H9 (cell line): Measurements from ENCODE around the gene LTB4R. TPM values are rescaled to one million over a fixed set of nuclear protein-coding genes. Genes with fewer than 3 reads are reported as not detected.

Source experiments
- DNase-seq: peaks from one replicate; pipeline ENCODE4 v3.0.0-alpha.2; 2017
- H2AFZ ChIP-seq: one replicate; pipeline ENCODE4 v1.6.1; 2013; ENCODE audit warnings: mild to moderate bottlenecking, low read length, control low read depth, moderate library complexity
- H2AK5ac ChIP-seq: 2 replicates; pipeline ENCODE4 v1.6.1; 2013; ENCODE audit warnings: low read length, control low read depth, mixed read lengths; ENCODE audit not compliant: insufficient read length
- H2BK120ac ChIP-seq: one replicate; pipeline ENCODE4 v1.6.1; 2013; ENCODE audit warnings: low read depth, mild to moderate bottlenecking, low read length, control low read depth, inconsistent platforms; ENCODE audit not compliant: poor library complexity, severe bottlenecking
- H2BK12ac ChIP-seq: 2 replicates; pipeline ENCODE4 v1.6.1; 2013; ENCODE audit warnings: low read length, control low read depth, mixed read lengths, low read depth; ENCODE audit not compliant: insufficient read length
- H2BK15ac ChIP-seq: 2 replicates; pipeline ENCODE4 v1.6.1; 2013; ENCODE audit warnings: low read depth, low read length, control low read depth
- H2BK20ac ChIP-seq: one replicate; pipeline ENCODE4 v1.6.1; 2013; ENCODE audit warnings: low read depth, mild to moderate bottlenecking, low read length, control low read depth, inconsistent platforms; ENCODE audit not compliant: poor library complexity, severe bottlenecking
- H2BK5ac ChIP-seq: 2 replicates; pipeline ENCODE4 v1.6.1; 2013; ENCODE audit warnings: low read length, control low read depth, mixed read lengths; ENCODE audit not compliant: insufficient read length
- H3K14ac ChIP-seq: 2 replicates; pipeline ENCODE4 v1.6.1; 2013; ENCODE audit warnings: low read length, control low read depth; ENCODE audit not compliant: insufficient read depth
- H3K18ac ChIP-seq: 2 replicates; pipeline ENCODE4 v1.6.1; 2013; ENCODE audit warnings: low read depth, mild to moderate bottlenecking, mixed read lengths, low read length, control low read depth; ENCODE audit not compliant: insufficient read length
- H3K23ac ChIP-seq: 2 replicates; pipeline ENCODE4 v1.6.1; 2013; ENCODE audit warnings: low read length, control low read depth, mixed read lengths, low read depth; ENCODE audit not compliant: insufficient read length
- H3K23me2 ChIP-seq: 2 replicates; pipeline ENCODE4 v1.6.1; 2013; ENCODE audit warnings: low read depth, mild to moderate bottlenecking, mixed read lengths, low read length, control low read depth; ENCODE audit not compliant: insufficient read length, poor library complexity, severe bottlenecking
- H3K27ac ChIP-seq: 2 replicates; pipeline ENCODE4 v1.5.1; 2013; ENCODE audit warnings: low read length, control low read depth, mixed read lengths, low read depth; ENCODE audit not compliant: insufficient read length
- H3K27me3 ChIP-seq: 2 replicates; pipeline ENCODE4 v1.6.1; 2013; ENCODE audit warnings: low read length, control low read depth, inconsistent platforms; ENCODE audit not compliant: insufficient read depth
- H3K4ac ChIP-seq: 2 replicates; pipeline ENCODE4 v1.6.1; 2013; ENCODE audit warnings: low read depth, mild to moderate bottlenecking, control low read depth, inconsistent platforms, low read length, moderate library complexity
- H3K4me1 ChIP-seq: 2 replicates; pipeline ENCODE4 v1.6.1; 2013; ENCODE audit warnings: low read length, control low read depth, inconsistent platforms; ENCODE audit not compliant: insufficient read depth
- H3K4me2 ChIP-seq: 2 replicates; pipeline ENCODE4 v1.6.1; 2013; ENCODE audit warnings: low read length, control low read depth, mixed read lengths; ENCODE audit not compliant: insufficient read length, insufficient read depth
- H3K56ac ChIP-seq: 2 replicates; pipeline ENCODE4 v1.6.1; 2013; ENCODE audit warnings: low read depth, mild to moderate bottlenecking, mixed read lengths, low read length, control low read depth; ENCODE audit not compliant: insufficient read length
- H3K79me1 ChIP-seq: 2 replicates; pipeline ENCODE4 v1.6.1; 2013; ENCODE audit warnings: low read depth, mild to moderate bottlenecking, moderate library complexity, low read length, control low read depth, inconsistent platforms; ENCODE audit not compliant: insufficient read depth, poor library complexity, severe bottlenecking
- H3K79me2 ChIP-seq: 2 replicates; pipeline ENCODE4 v1.6.1; 2013; ENCODE audit warnings: low read length, control low read depth, inconsistent platforms; ENCODE audit not compliant: insufficient read depth
- H3K9ac ChIP-seq: 2 replicates; pipeline ENCODE4 v1.6.1; 2013; ENCODE audit warnings: low read length, control low read depth, mixed read lengths; ENCODE audit not compliant: insufficient read length; ENCODE audit errors: extremely low read depth
- H3K9me3 ChIP-seq: one replicate; pipeline ENCODE4 v1.6.1; 2013; ENCODE audit warnings: low read depth, low read length, inconsistent platforms; ENCODE audit not compliant: control insufficient read depth
- H3T11ph ChIP-seq: one replicate; pipeline ENCODE4 v1.6.1; 2013; ENCODE audit warnings: mild to moderate bottlenecking, low read length, control low read depth, inconsistent platforms
- H4K20me1 ChIP-seq: one replicate; pipeline ENCODE4 v1.6.1; 2013; ENCODE audit not compliant: control insufficient read depth, insufficient read length, insufficient read depth
- H4K5ac ChIP-seq: 2 replicates; pipeline ENCODE4 v1.6.1; 2013; ENCODE audit warnings: low read depth, mild to moderate bottlenecking, mixed read lengths, low read length, control low read depth; ENCODE audit not compliant: insufficient read length
- H4K8ac ChIP-seq: replicated peaks from 2 replicates; pipeline ENCODE4 v1.6.1; 2013; ENCODE audit warnings: low read length, control low read depth, mixed read lengths, low read depth; ENCODE audit not compliant: insufficient read length
- H4K91ac ChIP-seq: 2 replicates; pipeline ENCODE4 v1.6.1; 2013; ENCODE audit warnings: low read depth, mild to moderate bottlenecking, moderate library complexity, mixed read lengths, low read length, control low read depth; ENCODE audit not compliant: insufficient read length
- H3K27ac Mint-ChIP-seq, 3 experiments: 2 replicates in 2 of 3; 3 replicates in 1 of 3; pipeline ENCODE4 v1.8.0; 2020 to 2021; ENCODE audit warnings: mixed read lengths in 3 of 3, mild to moderate bottlenecking in 1 of 3, moderate library complexity in 1 of 3
- H3K27me3 Mint-ChIP-seq: 2 replicates; pipeline ENCODE4 v1.8.0; 2021; ENCODE audit warnings: low read depth, mild to moderate bottlenecking, moderate library complexity, mixed read lengths
- H3K36me3 Mint-ChIP-seq, 3 experiments: 2 replicates in 2 of 3; 3 replicates in 1 of 3; pipeline ENCODE4 v1.8.0; 2020 to 2021; ENCODE audit warnings: low read depth in 3 of 3, mixed read lengths in 3 of 3; ENCODE audit not compliant: insufficient read depth in 1 of 3
- H3K4me1 Mint-ChIP-seq, 2 experiments: 2 replicates each; pipeline ENCODE4 v1.8.0; 2020; ENCODE audit warnings: mixed read lengths in 2 of 2
- H3K4me3 Mint-ChIP-seq, 2 experiments: 2 replicates in 1 of 2; 3 replicates in 1 of 2; pipeline ENCODE4 v1.8.0; 2020 to 2021; ENCODE audit warnings: mild to moderate bottlenecking in 2 of 2, mixed read lengths in 2 of 2, moderate library complexity in 1 of 2
- H3K9me3 Mint-ChIP-seq, 2 experiments: 2 replicates in 1 of 2; 3 replicates in 1 of 2; pipeline ENCODE4 v1.8.0; 2020; ENCODE audit warnings: mild to moderate bottlenecking in 2 of 2, mixed read lengths in 2 of 2, moderate library complexity in 1 of 2
- CTCF ChIP-seq: fragments of 200-600 bp; sonication (generic); conservative IDR thresholded peaks from 3 replicates; pipeline ENCODE4 v1.8.0; 2021; ENCODE audit warnings: antibody characterized with exemption, mild to moderate bottlenecking
- WGBS: extraction: QIAGEN DNeasy Blood & Tissue Kit; methylation state at CpG from one replicate; pipeline ENCODE4 v1.1.7; 2013; ENCODE audit warnings: missing lambda C conversion rate, low lambda C conversion rate, mixed read lengths; ENCODE audit not compliant: insufficient read length; ENCODE audit errors: extremely low coverage; 5-methylcytosine and 5-hydroxymethylcytosine counted together
- total RNA-seq: library from RNA; stranded (reverse); gene quantifications from 2 replicates; pipeline ENCODE4 v1.2.1, GENCODE V29; 2021

The LTB4R gene
- total RNA-seq, 1 experiment from 2014 or later = 8.9 TPM

- Histone ChIP-seq H2BK120ac (no peak overlapping the region), H2BK15ac (no peak overlapping the region), H2AFZ (no peak overlapping the region), H3K14ac (no peak overlapping the region), H3K4me2 (no peak overlapping the region), H3K9ac (no peak overlapping the region), H3K23me2 (no peaks in the 10 kb centered on the region), H2BK20ac (no peak overlapping the region), H3K56ac (no peak overlapping the region), H3K23ac (no peak overlapping the region), H3K79me1 (no peaks in the 10 kb centered on the region), H3K18ac (no peak overlapping the region), H3K79me2 (no peaks in the 10 kb centered on the region), H3K27me3 (no peaks in the 10 kb centered on the region), H4K5ac (no peak overlapping the region), H3K9me3 (no peaks in the 10 kb centered on the region), H2BK5ac (no peak overlapping the region), H2BK12ac (no peak overlapping the region), H3T11ph (no peak overlapping the region), H3K27ac (no peak overlapping the region), H3K4ac (no peak overlapping the region), H4K8ac (no peak overlapping the region), H2AK5ac (no peak overlapping the region), H4K91ac (no peak overlapping the region), H3K4me1 (no peaks in the 10 kb centered on the region), H4K20me1 (no peaks in the 10 kb centered on the region)
- Mint-ChIP-seq H3K4me3 (no peak overlapping the region), H3K9me3 (no peaks in the 10 kb centered on the region), H3K27ac (no peak overlapping the region), H3K36me3 (peaks cover 3 to 17% (median 14%) of the 10 kb centered on the region in 3 experiments; a peak in 5 of 7 replicates), H3K27me3 (no peaks in the 10 kb centered on the region; the same call in 1 of the 2 replicates), H3K4me1 (no peaks in the 10 kb centered on the region; a peak in 1 of 4 replicates)
- TF ChIP-seq CTCF = no peak
- no peak for DNase-seq
- no CpG with 5 or more reads among the region's 6 CpGs for WGBS
These were observed 47.5 kb upstream of the LTB4R start for GRCh38 chr14:24263848-24264247.
